Osteoblast (primary cell): ENCODE data around the gene PCCA. TPM values are rescaled to one million over a fixed set of nuclear protein-coding genes. Genes with fewer than 3 reads are reported as not detected.

Source experiments
- DNase-seq: peaks from one replicate; pipeline ENCODE4 v3.0.0; 2011; ENCODE audit warnings: low spot score, mixed read lengths; ENCODE audit not compliant: insufficient read length; ENCODE audit errors: missing footprints
- H2AFZ ChIP-seq: 2 replicates; pipeline ENCODE4 v1.6.0; 2011; ENCODE audit warnings: mild to moderate bottlenecking, low read length
- H3K27ac ChIP-seq: 2 replicates; pipeline ENCODE4 v1.5.1; 2011; ENCODE audit warnings: mild to moderate bottlenecking, low read depth, low read length, moderate library complexity
- H3K27me3 ChIP-seq: 2 replicates; pipeline ENCODE4 v1.6.0; 2012; ENCODE audit warnings: mild to moderate bottlenecking, control low read depth, inconsistent platforms, low read length, moderate library complexity; ENCODE audit not compliant: insufficient read depth
- H3K36me3 ChIP-seq: 2 replicates; pipeline ENCODE4 v1.5.1; 2011; ENCODE audit warnings: mild to moderate bottlenecking, low read length, control low read depth, moderate library complexity; ENCODE audit not compliant: insufficient read depth
- H3K4me1 ChIP-seq: 2 replicates; pipeline ENCODE4 v1.5.1; 2011; ENCODE audit warnings: mild to moderate bottlenecking, low read length, control low read depth, moderate library complexity; ENCODE audit not compliant: insufficient read depth
- H3K4me2 ChIP-seq: 2 replicates; pipeline ENCODE4 v1.6.0; 2011; ENCODE audit warnings: mild to moderate bottlenecking, low read length; ENCODE audit not compliant: insufficient read depth
- H3K4me3 ChIP-seq: fragments of 200-600 bp; sonication (generic); 3 replicates; pipeline ENCODE4 v1.5.1; 2012; ENCODE audit warnings: mild to moderate bottlenecking, low read length, inconsistent platforms; ENCODE audit not compliant: insufficient read depth
- H3K79me2 ChIP-seq: 2 replicates; pipeline ENCODE4 v1.6.0; 2012; ENCODE audit warnings: mild to moderate bottlenecking, low read length, control low read depth, inconsistent platforms; ENCODE audit not compliant: insufficient read depth
- H3K9me3 ChIP-seq: 2 replicates; pipeline ENCODE4 v1.5.1; 2011; ENCODE audit warnings: low read depth, low read length, control low read depth
- H4K20me1 ChIP-seq: 2 replicates; pipeline ENCODE4 v1.6.0; 2012; ENCODE audit warnings: mild to moderate bottlenecking, low read length, control low read depth; ENCODE audit not compliant: insufficient read depth
- CTCF ChIP-seq: IDR thresholded peaks from 2 replicates; pipeline ENCODE4 v1.5.1; 2011; ENCODE audit warnings: mild to moderate bottlenecking, low read depth, low read length, moderate library complexity; ENCODE audit errors: extremely low read depth
- total RNA-seq: library from RNA; depleted of rRNA; stranded (reverse); fragments of >200 nt; gene quantifications from 2 replicates; pipeline ENCODE4 v1.2.3, GENCODE V29; 2012

PCCA gene
- total RNA-seq, 1 donor = 40.5 TPM

DNA sequence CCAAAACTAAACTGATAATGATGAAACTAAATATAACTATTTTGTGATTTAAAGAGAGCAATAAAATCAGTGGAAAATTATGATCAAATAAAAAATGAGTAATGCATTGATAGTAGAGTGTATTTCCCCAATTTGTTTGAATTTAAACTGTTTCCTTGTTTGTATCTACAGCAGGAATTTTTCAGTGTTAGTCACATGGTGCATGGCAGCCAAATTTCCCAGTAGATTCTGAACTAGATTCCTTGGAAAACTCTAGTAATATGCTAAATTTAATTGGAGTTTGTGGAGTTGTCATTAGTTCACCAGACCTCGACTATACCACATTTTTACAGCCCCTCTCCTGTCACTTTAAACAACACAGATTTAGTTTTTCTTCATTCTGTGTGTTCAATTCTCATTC is 156.2 kb downstream of the PCCA start:
- no peak overlapping the region for H3K4me3 ChIP-seq
- no peak for DNase-seq
- no peaks in the 10 kb centered on the region for H3K36me3 ChIP-seq
- H3K4me1 ChIP-seq = peaks cover 3% of the 10 kb centered on the region
- TF ChIP-seq CTCF = no peak
- H4K20me1 ChIP-seq = no peaks in the 10 kb centered on the region
- H3K4me2 ChIP-seq = no peak overlapping the region
- H3K27me3 ChIP-seq = no peaks in the 10 kb centered on the region
- no peaks in the 10 kb centered on the region for H3K79me2 ChIP-seq
- no peaks in the 10 kb centered on the region for H3K9me3 ChIP-seq
- no peak overlapping the region for H3K27ac ChIP-seq
- H2AFZ ChIP-seq = no peak overlapping the region

- Histone ChIP-seq H3K4me2 (no peak overlapping the region), H3K4me1 (peaks cover 3% of the 10 kb centered on the region), H4K20me1 (no peaks in the 10 kb centered on the region), H3K79me2 (no peaks in the 10 kb centered on the region), H3K27me3 (no peaks in the 10 kb centered on the region), H3K36me3 (no peaks in the 10 kb centered on the region), H3K4me3 (no peak overlapping the region), H3K9me3 (no peaks in the 10 kb centered on the region), H2AFZ (no peak overlapping the region), H3K27ac (no peak overlapping the region)
- TF ChIP-seq CTCF = no peak
- DNase-seq = no peak
Observed at GRCh38 chr13:100247937-100248336, 159.0 kb downstream of the PCCA start.

DNA sequence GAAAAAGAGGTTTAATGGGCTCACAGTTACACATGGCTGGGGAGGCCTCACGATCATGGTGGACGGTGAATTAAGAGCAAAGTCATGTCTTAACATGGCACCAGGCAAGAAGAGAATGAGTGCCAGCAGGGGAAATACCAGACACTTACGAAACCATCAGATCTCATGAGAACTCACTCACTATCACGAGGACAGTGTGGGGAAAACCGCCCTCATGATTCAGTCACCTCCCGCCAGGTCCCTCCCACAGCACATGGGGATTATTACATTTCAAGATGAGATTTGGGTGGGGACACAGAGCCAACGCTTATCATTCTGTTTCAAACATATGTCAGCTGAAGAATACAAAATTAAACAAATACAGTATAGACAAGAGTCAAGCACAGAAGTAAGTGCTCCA is 165.1 kb downstream of the PCCA start:
- Histone ChIP-seq H2AFZ (no peak overlapping the region), H3K4me3 (no peak overlapping the region), H3K27me3 (no peaks in the 10 kb centered on the region), H4K20me1 (no peaks in the 10 kb centered on the region), H3K4me2 (no peak overlapping the region), H3K9me3 (no peaks in the 10 kb centered on the region), H3K36me3 (no peaks in the 10 kb centered on the region), H3K27ac (no peak overlapping the region), H3K4me1 (no peaks in the 10 kb centered on the region), H3K79me2 (no peaks in the 10 kb centered on the region)
- no peak for TF ChIP-seq CTCF
- no peak for DNase-seq

DNA sequence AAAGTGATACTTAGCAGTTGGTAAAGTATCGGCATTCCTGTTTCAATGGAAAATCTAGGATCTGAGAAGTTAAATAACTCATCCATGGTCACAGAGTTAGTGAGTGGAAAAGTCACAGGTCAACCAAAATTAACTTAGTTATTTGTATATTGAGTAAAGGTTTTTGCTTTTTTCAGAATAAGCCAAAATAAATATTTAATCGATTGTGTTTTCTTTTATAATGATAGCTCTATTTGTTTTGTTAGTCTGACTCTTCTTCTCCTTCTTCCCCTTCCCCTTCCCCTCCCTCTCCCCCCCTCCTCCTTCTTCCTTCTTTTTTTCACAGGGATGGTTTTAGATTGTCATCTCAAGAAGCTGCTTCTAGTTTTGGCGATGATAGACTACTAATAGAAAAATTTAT is 173.5 kb downstream of the PCCA start:
- Histone ChIP-seq H3K27me3 (no peaks in the 10 kb centered on the region), H3K79me2 (no peaks in the 10 kb centered on the region), H4K20me1 (no peaks in the 10 kb centered on the region), H3K4me3 (no peak overlapping the region), H3K9me3 (no peaks in the 10 kb centered on the region), H2AFZ (no peak overlapping the region), H3K27ac (no peak overlapping the region), H3K4me2 (no peak overlapping the region), H3K4me1 (no peaks in the 10 kb centered on the region), H3K36me3 (no peaks in the 10 kb centered on the region)
- TF ChIP-seq CTCF = no peak
- DNase-seq = no peak
